Right lobe of liver (tissue), 6 donors: ENCODE measurements around the gene HCLS1. TPM values are rescaled to one million over a fixed set of nuclear protein-coding genes. Genes with fewer than 3 reads are reported as not detected.
A peak's percentile ranks its signal among the peaks of the same experiment; 100 is the strongest.

Experiments used
- ATAC-seq, 4 donors: fragments of 200-7000 bp; cut with Tn5 transposase; one replicate each; pipeline ENCODE4 v1.9.1; 2020; ENCODE audit warnings: mild to moderate bottlenecking in 4 of 4, moderate library complexity in 4 of 4
- DNase-seq, 3 donors: peaks; one replicate each; pipeline ENCODE4 v3.0.0-alpha.2; 2020
- H3K27ac ChIP-seq, 3 donors: fragments of 200-600 bp; one replicate each; pipeline ENCODE4 v1.8.0; 2022
- H3K27me3 ChIP-seq, 2 donors: fragments of 200-600 bp; one replicate each; pipeline ENCODE4 v1.8.0; 2022
- H3K36me3 ChIP-seq, 4 donors: fragments of 200-600 bp; sonication (generic) in 1 of 4; one replicate each; pipeline versions ENCODE4 v1.5.1 to v1.8.0; 2017 to 2022; ENCODE audit warnings: control low read depth in 1 of 4
- H3K4me1 ChIP-seq, 4 donors: fragments of 200-600 bp; sonication (generic) in 1 of 4; one replicate each; pipeline versions ENCODE4 v1.5.1 to v1.8.0; 2017 to 2022; ENCODE audit warnings: control low read depth in 1 of 4
- H3K4me3 ChIP-seq, 3 donors: fragments of 200-600 bp; one replicate each; pipeline ENCODE4 v1.8.0; 2022
- H3K9me3 ChIP-seq, 4 donors: fragments of 200-600 bp; sonication (generic) in 1 of 4; one replicate each; pipeline versions ENCODE4 v1.5.1 to v1.8.0; 2017 to 2022; ENCODE audit warnings: control low read depth in 1 of 4
- CTCF ChIP-seq, 4 donors: fragments of 200-600 bp in 3 of 4; fragments of 450-650 bp in 1 of 4; IDR thresholded peaks; one replicate each; pipeline versions ENCODE4 v1.5.1 to v1.8.0; 2016 to 2022; ENCODE audit warnings: antibody characterized with exemption in 4 of 4, mild to moderate bottlenecking in 2 of 4
- POLR2A ChIP-seq: fragments of 450-650 bp; IDR thresholded peaks from one replicate; pipeline ENCODE4 v1.6.1; 2017; ENCODE audit warnings: antibody characterized with exemption, mild to moderate bottlenecking
- WGBS: methylation state at CpG from one replicate; pipeline ENCODE4 v1.1.6; 2018; ENCODE audit warnings: low coverage, low lambda C conversion rate; ENCODE audit not compliant: insufficient coverage; ENCODE audit errors: missing lambda C conversion rate; 5-methylcytosine and 5-hydroxymethylcytosine counted together
- intact Hi-C, 2 donors: fragments of 100-400 bp; cut with DNase I; formaldehyde crosslinking; loops; one replicate each; pipeline versions ENCODE4 v1.11.2 to v1.14.1; 2022
- total RNA-seq, 6 experiments: library from RNA; depleted of rRNA in 2 of 6; stranded (reverse); fragments of >200 nt in 2 of 6; fragmentation: NEBNext Ultra II Directional in 3 of 6; extraction: Animal tissue kit (Norgen Biotek cat#: 25700) in 3 of 6; gene quantifications; one replicate each; pipeline versions ENCODE4 v1.1.0 to v1.2.4, GENCODE V29; 2016 to 2023
- donor health status: DM: no; HTN: yes; CAD: no.
- donor health status: DM: no; HTN: no; CAD: no.
- donor health status: DM: no; HTN: no; CAD: no.
- donor health status: DM: no; HTN: yes; CAD: no.
- donor health status: DM: no; HTN: yes; CAD: no.

The HCLS1 gene
- total RNA-seq, 6 experiments from 2014 or later: 13.7 to 20.4 (median 16.9) TPM

GRCh38 chr3:121642601-121643314 lies 17.9 kb downstream of the HCLS1 start:
- TF ChIP-seq CTCF (IDR thresholded peaks at IDR 0.05) (no peak), POLR2A (no peak)
- peak overlapping the region in 1 of 3 donors; percentile 3 for H3K27ac ChIP-seq

GRCh38 chr3:121641127-121641526 lies 19.6 kb downstream of the HCLS1 start:
- Histone ChIP-seq H3K27me3 (no peaks in the 10 kb centered on the region), H3K4me1 (peaks cover 0 to 8% (median 0%) of the 10 kb centered on the region in 4 donors), H3K9me3 (no peaks in the 10 kb centered on the region), H3K4me3 (no peak overlapping the region), H3K36me3 (peaks cover 0 to 6% (median 0%) of the 10 kb centered on the region in 4 donors), H3K27ac (no peak overlapping the region)
- 84% methylated on average over 2 of the region's 2 CpGs for WGBS
- ATAC-seq (no peak), DNase-seq (no peak)
- intact Hi-C loops: no loop called here
- TF ChIP-seq CTCF (IDR thresholded peaks at IDR 0.05) (no peak), POLR2A (no peak)

More at GRCh38 chr3:121642601-121643314, 17.9 kb downstream of the HCLS1 start:
- Histone ChIP-seq H3K36me3 (peaks cover 0 to 6% (median 0%) of the 10 kb centered on the region in 4 donors), H3K4me1 (peaks cover 0 to 8% (median under 1%) of the 10 kb centered on the region in 4 donors), H3K27me3 (no peaks in the 10 kb centered on the region), H3K4me3 (no peak overlapping the region), H3K9me3 (no peaks in the 10 kb centered on the region)
- 59% methylated on average over 9 of the region's 9 CpGs for WGBS
- no peak for DNase-seq
- ATAC-seq: peak in 3 of 4 donors; percentile 43 to 78 (median 58)
- intact Hi-C loops: no loop called here

- Histone ChIP-seq H3K4me1 (peaks cover 0 to 3% (median 0%) of the 10 kb centered on the region in 4 donors), H3K9me3 (no peaks in the 10 kb centered on the region), H3K27me3 (no peaks in the 10 kb centered on the region), H3K4me3 (no peak overlapping the region), H3K36me3 (peaks cover 0 to 6% (median 1%) of the 10 kb centered on the region in 4 donors), H3K27ac (no peak overlapping the region)
- TF ChIP-seq POLR2A (no peak), CTCF (IDR thresholded peaks at IDR 0.05) (no peak)
- DNase-seq (no peak), ATAC-seq (no peak)
- WGBS: 82% methylated on average over 1 of the region's 1 CpG
- intact Hi-C loops: no loop called here
Measured at GRCh38 chr3:121637922-121638321, 22.8 kb downstream of the HCLS1 start.

GRCh38 chr3:121630355-121630754 lies 30.3 kb downstream of the HCLS1 start:
- 100% methylated on average over 1 of the region's 1 CpG for WGBS
- TF ChIP-seq POLR2A: no peak
- no peak for TF ChIP-seq CTCF (IDR thresholded peaks at IDR 0.05)
- intact Hi-C loops: no loop called here
- Histone ChIP-seq H3K27ac (no peak overlapping the region), H3K27me3 (no peaks in the 10 kb centered on the region), H3K36me3 (peaks cover 0 to 9% (median 1%) of the 10 kb centered on the region in 4 donors), H3K9me3 (no peaks in the 10 kb centered on the region), H3K4me3 (no peak overlapping the region), H3K4me1 (no peaks in the 10 kb centered on the region)
- ATAC-seq (no peak), DNase-seq (no peak)
